Thyroid gland (tissue), 4 donors: ENCODE data around the gene FAH. TPM values are rescaled to one million over a fixed set of nuclear protein-coding genes. Genes with fewer than 3 reads are reported as not detected.

Experiments used
- DNase-seq, 2 donors: peaks; one replicate each; pipeline ENCODE4 v3.0.0-alpha.2; 2019
- H3K27ac ChIP-seq, 3 donors: fragments of 200-600 bp; sonication (generic); 1 replicate in 2 of 3; 2 replicates in 1 of 3; pipeline ENCODE4 v1.5.1; 2016 to 2019; ENCODE audit warnings: mild to moderate bottlenecking in 1 of 3, moderate library complexity in 1 of 3
- H3K27me3 ChIP-seq: fragments of 200-600 bp; sonication (generic); one replicate; pipeline ENCODE4 v1.5.1; 2019
- H3K36me3 ChIP-seq, 2 donors: fragments of 200-600 bp; sonication (generic); one replicate each; pipeline ENCODE4 v1.5.1; 2016 to 2019
- H3K4me1 ChIP-seq, 2 donors: fragments of 200-600 bp; sonication (generic); one replicate each; pipeline ENCODE4 v1.5.1; 2017 to 2019
- H3K4me3 ChIP-seq, 3 donors: fragments of 200-600 bp; sonication (generic); replicated peaks in 1 of 3; 1 replicate in 2 of 3; 2 replicates in 1 of 3; pipeline ENCODE4 v1.5.1; 2016; ENCODE audit warnings: mild to moderate bottlenecking in 1 of 3
- H3K9me3 ChIP-seq: fragments of 200-600 bp; sonication (generic); one replicate; pipeline ENCODE4 v1.5.1; 2017
- POLR2A ChIP-seq, 2 donors: fragments of 450-650 bp; IDR thresholded peaks; one replicate each; pipeline ENCODE4 v1.6.1; 2017; ENCODE audit warnings: antibody characterized with exemption in 2 of 2, mild to moderate bottlenecking in 2 of 2, moderate library complexity in 1 of 2
- WGBS, 2 donors: methylation state at CpG; one replicate each; pipeline ENCODE4 v1.1.5; 2017; 5-methylcytosine and 5-hydroxymethylcytosine counted together
- intact Hi-C: fragments of 100-400 bp; cut with DNase I; formaldehyde crosslinking; loops from one replicate; pipeline ENCODE4 v1.15.1; 2023
- total RNA-seq, 4 donors: library from RNA; depleted of rRNA; stranded (reverse); fragments of >200 nt; gene quantifications; one replicate each; pipeline ENCODE4 v1.2.3, GENCODE V29; 2016
- TF ChIP-seq, protein P1 (sequence below), 6 experiments: fragments of 200-600 bp in 3 of 6; fragments of 450-650 bp in 3 of 6; sonication (generic) in 3 of 6; IDR thresholded peaks; one replicate each; pipeline ENCODE4 v1.5.1; 2016 to 2019; ENCODE audit warnings: antibody characterized with exemption in 6 of 6, mild to moderate bottlenecking in 2 of 6, inconsistent platforms in 1 of 6, moderate library complexity in 1 of 6

The FAH gene
- 10 to 100 TPM; 14.0 to 30.2 (median 21.2) TPM for total RNA-seq

DNA sequence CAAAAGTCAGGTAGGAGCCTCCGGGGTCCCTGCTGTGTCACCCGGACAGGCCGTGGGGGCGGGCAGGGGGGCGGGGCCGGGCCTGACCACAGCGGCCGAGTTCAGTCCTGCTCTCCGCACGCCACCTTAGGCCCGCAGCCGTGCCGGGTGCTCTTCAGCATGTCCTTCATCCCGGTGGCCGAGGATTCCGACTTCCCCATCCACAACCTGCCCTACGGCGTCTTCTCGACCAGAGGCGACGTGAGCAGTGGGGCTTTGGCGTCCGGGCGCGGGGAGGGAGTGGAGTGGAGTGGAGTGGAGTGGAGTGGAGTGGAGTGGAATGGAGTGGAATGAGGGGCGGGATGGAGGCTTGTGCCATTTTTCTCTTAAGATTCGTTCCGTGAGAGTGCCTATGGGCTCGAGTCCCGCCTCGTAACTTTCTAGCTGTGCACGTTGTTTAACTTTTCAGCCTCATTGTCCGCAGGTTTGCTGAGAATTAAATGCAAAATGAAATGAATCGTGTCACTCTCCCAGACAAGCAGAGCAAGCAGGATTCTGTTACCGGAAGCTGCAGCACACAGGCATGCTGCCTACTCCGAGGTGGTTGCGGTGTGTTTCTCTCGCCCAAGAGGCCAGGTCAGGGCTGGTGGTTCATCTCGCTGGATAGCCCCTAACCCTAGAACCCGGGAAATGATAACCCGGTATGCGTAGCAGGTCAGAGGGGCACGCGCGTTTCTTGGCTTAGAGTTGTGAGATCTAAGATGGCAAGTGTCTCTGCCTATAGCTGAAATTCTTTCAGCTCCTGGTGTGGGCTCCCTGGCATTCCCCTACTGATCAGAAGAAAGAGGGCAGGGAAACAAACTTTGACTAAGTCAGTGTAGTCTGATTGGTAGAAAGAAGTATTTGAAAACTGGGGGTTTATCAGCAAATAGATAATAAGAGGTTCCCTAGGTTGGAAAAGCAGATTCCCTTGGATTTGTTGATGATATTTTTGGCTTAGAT lies at the start of gene FAH:
Gene FAH, plus strand, starts transcription at position 104 of the 981 bp plus-strand sequence. Its CDS starts 56 bp downstream, at position 160.
- peak; percentile 79 to 82 for DNase-seq
- 3 to 5% methylated on average over 29 to 44 of the region's 45 CpGs for WGBS, 2 donors
- Histone ChIP-seq H3K9me3 (no peaks in the 10 kb centered on the region), H3K4me1 (peaks cover 26 to 42% of the 10 kb centered on the region in 2 donors), H3K27me3 (no peaks in the 10 kb centered on the region), H3K27ac (peak within 1 kb of the TSS; percentile 64 to 88 (median 83)), H3K4me3 (peak within 1 kb of the TSS; percentile 6 to 57 (median 34)), H3K36me3 (no peaks in the 10 kb centered on the region)
- intact Hi-C loops: loop anchor here (10.0 kb wide), 1 partner anchor 228 kb away; no protein-coding TSS in a partner anchor
- TF ChIP-seq, protein P1, sequence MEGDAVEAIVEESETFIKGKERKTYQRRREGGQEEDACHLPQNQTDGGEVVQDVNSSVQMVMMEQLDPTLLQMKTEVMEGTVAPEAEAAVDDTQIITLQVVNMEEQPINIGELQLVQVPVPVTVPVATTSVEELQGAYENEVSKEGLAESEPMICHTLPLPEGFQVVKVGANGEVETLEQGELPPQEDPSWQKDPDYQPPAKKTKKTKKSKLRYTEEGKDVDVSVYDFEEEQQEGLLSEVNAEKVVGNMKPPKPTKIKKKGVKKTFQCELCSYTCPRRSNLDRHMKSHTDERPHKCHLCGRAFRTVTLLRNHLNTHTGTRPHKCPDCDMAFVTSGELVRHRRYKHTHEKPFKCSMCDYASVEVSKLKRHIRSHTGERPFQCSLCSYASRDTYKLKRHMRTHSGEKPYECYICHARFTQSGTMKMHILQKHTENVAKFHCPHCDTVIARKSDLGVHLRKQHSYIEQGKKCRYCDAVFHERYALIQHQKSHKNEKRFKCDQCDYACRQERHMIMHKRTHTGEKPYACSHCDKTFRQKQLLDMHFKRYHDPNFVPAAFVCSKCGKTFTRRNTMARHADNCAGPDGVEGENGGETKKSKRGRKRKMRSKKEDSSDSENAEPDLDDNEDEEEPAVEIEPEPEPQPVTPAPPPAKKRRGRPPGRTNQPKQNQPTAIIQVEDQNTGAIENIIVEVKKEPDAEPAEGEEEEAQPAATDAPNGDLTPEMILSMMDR (IDR thresholded peaks at IDR 0.05): no peak
- TF ChIP-seq POLR2A (IDR thresholded peaks at IDR 0.05): peak in 1 of 2 donors; percentile 59

DNA sequence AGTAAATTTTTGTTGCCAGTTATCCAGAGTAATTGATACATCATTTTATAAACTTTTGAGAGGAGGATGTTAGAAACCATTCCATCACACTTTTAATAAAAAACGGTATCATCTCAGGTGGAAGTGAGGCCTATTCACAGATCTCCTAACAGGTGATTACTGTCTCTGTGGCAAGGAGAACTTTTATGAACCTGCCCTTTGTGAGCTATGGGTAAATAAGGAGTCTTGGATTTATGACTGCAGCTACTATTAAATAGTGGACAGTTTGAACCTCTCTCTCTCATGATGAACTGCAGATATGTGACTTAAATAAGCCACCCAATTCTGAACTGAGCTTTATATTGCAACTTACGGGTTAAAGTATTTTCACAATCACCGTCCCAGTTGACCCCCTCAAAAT lies 47.6 kb upstream of the FAH start:
- 90 to 94% methylated on average over 3 of the region's 3 CpGs for WGBS, 2 donors

DNA sequence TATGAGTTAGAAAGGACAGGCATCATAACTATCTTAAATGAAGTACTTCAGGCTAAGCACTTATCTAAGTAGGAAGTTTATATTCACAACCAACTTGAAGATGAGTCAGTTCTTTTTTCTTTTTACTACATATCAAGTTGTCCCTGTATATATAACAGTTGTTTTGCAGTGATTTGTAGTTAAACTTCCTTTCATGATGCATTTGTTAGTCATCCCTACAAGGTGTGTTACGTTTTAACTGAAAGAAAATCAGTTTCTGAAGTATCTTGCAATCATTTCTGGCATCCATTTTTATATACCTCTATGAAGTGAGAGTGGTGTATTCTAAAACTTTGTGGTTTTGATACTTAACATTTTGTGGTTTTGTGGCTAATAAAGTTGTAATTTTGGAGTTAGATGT lies 47.2 kb upstream of the FAH start:
- intact Hi-C loops: no loop called here
- no peak overlapping the region for H3K27ac ChIP-seq

More for the DNA sequence above, 47.6 kb upstream of the FAH start:
- TF ChIP-seq POLR2A (IDR thresholded peaks at IDR 0.05): no peak
- TF ChIP-seq, protein P1 (IDR thresholded peaks at IDR 0.05): no peak
- Histone ChIP-seq H3K27ac (no peak overlapping the region), H3K4me1 (peaks cover 8 to 19% of the 10 kb centered on the region in 2 donors), H3K4me3 (no peak overlapping the region), H3K27me3 (no peaks in the 10 kb centered on the region), H3K9me3 (no peaks in the 10 kb centered on the region), H3K36me3 (no peaks in the 10 kb centered on the region)
- intact Hi-C loops: no loop called here
- no peak for DNase-seq

DNA sequence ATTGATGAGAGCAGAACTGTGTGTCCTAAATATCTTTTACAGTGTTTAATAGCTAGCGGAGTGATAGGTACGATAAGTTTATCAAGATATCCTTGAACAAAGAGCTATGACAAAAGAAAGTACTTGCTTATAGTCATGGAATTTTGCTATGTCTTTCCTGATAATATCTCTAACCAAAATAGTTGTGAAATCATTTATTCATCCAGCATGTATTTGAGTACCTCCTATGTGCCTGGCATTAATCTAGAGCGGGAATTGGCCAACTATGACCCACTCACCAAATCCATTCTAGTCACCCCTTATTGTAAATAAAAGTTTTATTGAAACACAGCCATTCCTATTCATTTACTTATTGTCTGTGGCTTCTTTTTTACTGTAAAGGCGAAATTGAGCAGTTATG lies 46.7 kb upstream of the FAH start:
- H3K27me3 ChIP-seq: no peaks in the 10 kb centered on the region
- no peak for DNase-seq
- H3K4me1 ChIP-seq: peaks cover 8 to 18% of the 10 kb centered on the region in 2 donors
- intact Hi-C loops: no loop called here
- H3K9me3 ChIP-seq: no peaks in the 10 kb centered on the region
- H3K27ac ChIP-seq: no peak overlapping the region
- H3K4me3 ChIP-seq: no peak overlapping the region
- 95 to 98% methylated on average over 4 of the region's 4 CpGs for WGBS, 2 donors
- no peaks in the 10 kb centered on the region for H3K36me3 ChIP-seq
- TF ChIP-seq, protein P1 (IDR thresholded peaks at IDR 0.05): no peak
- no peak for TF ChIP-seq POLR2A (IDR thresholded peaks at IDR 0.05)

More for the DNA sequence above, 47.2 kb upstream of the FAH start:
- no peak for DNase-seq
- Histone ChIP-seq H3K4me1 (peaks cover 8 to 18% of the 10 kb centered on the region in 2 donors), H3K4me3 (no peak overlapping the region), H3K36me3 (no peaks in the 10 kb centered on the region), H3K9me3 (no peaks in the 10 kb centered on the region), H3K27me3 (no peaks in the 10 kb centered on the region)
- TF ChIP-seq POLR2A (IDR thresholded peaks at IDR 0.05): no peak
- TF ChIP-seq, protein P1 (IDR thresholded peaks at IDR 0.05): no peak
- 83 to 91% methylated on average over 1 of the region's 1 CpG for WGBS, 2 donors

DNA sequence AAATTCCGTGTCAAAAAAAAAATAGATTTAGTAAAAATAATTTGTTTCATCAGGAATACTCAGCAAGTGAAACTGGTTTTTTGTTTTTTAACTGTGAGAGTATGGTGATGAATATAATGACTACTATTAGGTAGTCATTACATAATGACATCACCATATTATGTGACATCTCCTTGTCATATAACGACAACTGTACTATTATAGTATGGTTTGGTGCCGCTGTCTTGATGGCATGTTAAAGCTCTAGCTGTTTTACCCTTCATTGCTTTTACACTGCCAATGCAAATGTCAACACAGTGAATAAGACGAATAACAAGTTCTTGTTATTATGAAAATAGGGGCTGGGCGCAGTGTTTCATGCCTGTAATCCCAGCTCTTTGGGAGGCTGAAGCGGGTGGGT lies 45.6 kb upstream of the FAH start:
- intact Hi-C loops: no loop called here
- TF ChIP-seq POLR2A (IDR thresholded peaks at IDR 0.05): no peak
- TF ChIP-seq, protein P1 (IDR thresholded peaks at IDR 0.05): no peak

More for the DNA sequence above, 45.6 kb upstream of the FAH start:
- DNase-seq: peak in 1 of 2 donors; percentile 11
- 76 to 80% methylated on average over 6 of the region's 6 CpGs for WGBS, 2 donors
- Histone ChIP-seq H3K27ac (no peak overlapping the region), H3K4me1 (peaks cover 8 to 18% of the 10 kb centered on the region in 2 donors), H3K27me3 (no peaks in the 10 kb centered on the region), H3K9me3 (no peaks in the 10 kb centered on the region), H3K36me3 (no peaks in the 10 kb centered on the region), H3K4me3 (no peak overlapping the region)
